CD4-positive, alpha-beta memory T cell (primary cell): Measurements from ENCODE around the gene FAM20C. TPM values are rescaled to one million over a fixed set of nuclear protein-coding genes. Genes with fewer than 3 reads are reported as not detected.
A peak's percentile ranks its signal among the peaks of the same experiment; 100 is the strongest.

Experiments used
- CTCF ChIA-PET: fragments of 350-600 bp; sonication (Branson Sonifier 250); formaldehyde crosslinking; loops from one replicate; lab custom pipeline; 2021; ENCODE audit warnings: inconsistent platforms; ENCODE audit not compliant: partially characterized antibody; lab: Charles Lee
- POLR2A ChIA-PET: fragments of 350-600 bp; sonication (Branson Sonifier 250); formaldehyde crosslinking; loops from one replicate; lab custom pipeline; 2021; ENCODE audit not compliant: partially characterized antibody; lab: Charles Lee
- DNase-seq, 5 donors: peaks; one replicate each; pipeline versions ENCODE4 v3.0.0 to v3.0.0-alpha.2; 2020 to 2022; ENCODE audit warnings: mixed read lengths in 1 of 5
- H3K27ac ChIP-seq: one replicate; pipeline ENCODE4 v1.7.0; 2013; ENCODE audit warnings: low read depth, low read length
- H3K27me3 ChIP-seq: 2 replicates; pipeline ENCODE4 v1.7.0; 2013; ENCODE audit warnings: mild to moderate bottlenecking, low read length, moderate library complexity; ENCODE audit not compliant: insufficient read depth
- H3K36me3 ChIP-seq: 2 replicates; pipeline ENCODE4 v1.7.0; 2013; ENCODE audit warnings: mild to moderate bottlenecking, low read length, moderate library complexity; ENCODE audit not compliant: insufficient read depth
- H3K4me1 ChIP-seq: 2 replicates; pipeline ENCODE4 v1.7.0; 2013; ENCODE audit warnings: mild to moderate bottlenecking, low read length, moderate library complexity; ENCODE audit not compliant: insufficient read depth
- H3K4me3 ChIP-seq, 2 donors: one replicate each; pipeline ENCODE4 v1.7.0; 2013; ENCODE audit warnings: low read length in 2 of 2, mild to moderate bottlenecking in 1 of 2
- H3K9me3 ChIP-seq, 2 donors: one replicate each; pipeline ENCODE4 v1.7.0; 2013; ENCODE audit warnings: low read length in 2 of 2, control low read depth in 1 of 2; ENCODE audit not compliant: control insufficient read depth in 1 of 2
- H3K27ac Mint-ChIP-seq, 7 donors: one replicate each; pipeline ENCODE4 v1.8.0; 2020 to 2021; ENCODE audit warnings: mixed read lengths in 7 of 7, mild to moderate bottlenecking in 6 of 7, inconsistent platforms in 3 of 7, moderate library complexity in 3 of 7
- H3K27me3 Mint-ChIP-seq, 2 donors: one replicate each; pipeline ENCODE4 v1.8.0; 2020 to 2021; ENCODE audit warnings: mixed read lengths in 2 of 2
- H3K36me3 Mint-ChIP-seq, 2 donors: one replicate each; pipeline ENCODE4 v1.8.0; 2020 to 2021; ENCODE audit warnings: mixed read lengths in 2 of 2, inconsistent platforms in 1 of 2, mild to moderate bottlenecking in 1 of 2
- H3K4me1 Mint-ChIP-seq, 4 donors: one replicate each; pipeline ENCODE4 v1.8.0; 2020 to 2021; ENCODE audit warnings: mixed read lengths in 4 of 4, mild to moderate bottlenecking in 1 of 4
- H3K4me3 Mint-ChIP-seq, 8 donors: one replicate each; pipeline ENCODE4 v1.8.0; 2020 to 2021; ENCODE audit warnings: mixed read lengths in 8 of 8, mild to moderate bottlenecking in 7 of 8, moderate library complexity in 6 of 8, inconsistent platforms in 3 of 8
- H3K9me3 Mint-ChIP-seq, 8 donors: one replicate each; pipeline ENCODE4 v1.8.0; 2020 to 2021; ENCODE audit warnings: mixed read lengths in 8 of 8, mild to moderate bottlenecking in 5 of 8, inconsistent platforms in 3 of 8, moderate library complexity in 1 of 8
- intact Hi-C: fragments of 100-400 bp; cut with micrococcal nuclease; formaldehyde crosslinking; loops from one replicate; pipeline ENCODE4 v1.15.1; 2023
- polyA plus RNA-seq, 2 donors: library from polyadenylated mRNA; unstranded; fragments of 300-500 nt; fragmentation: Illumina TruSeq; gene quantifications; one replicate each; pipeline ENCODE4 v1.2.3, GENCODE V29; 2021
- total RNA-seq, 2 experiments: library from RNA; stranded (reverse); gene quantifications; one replicate each; pipeline ENCODE4 v1.2.3, GENCODE V29; 2021

Gene FAM20C
- total RNA-seq, result 1 to 10 TPM; 4.7 to 7.8 TPM
- not detected for polyA plus RNA-seq

DNA sequence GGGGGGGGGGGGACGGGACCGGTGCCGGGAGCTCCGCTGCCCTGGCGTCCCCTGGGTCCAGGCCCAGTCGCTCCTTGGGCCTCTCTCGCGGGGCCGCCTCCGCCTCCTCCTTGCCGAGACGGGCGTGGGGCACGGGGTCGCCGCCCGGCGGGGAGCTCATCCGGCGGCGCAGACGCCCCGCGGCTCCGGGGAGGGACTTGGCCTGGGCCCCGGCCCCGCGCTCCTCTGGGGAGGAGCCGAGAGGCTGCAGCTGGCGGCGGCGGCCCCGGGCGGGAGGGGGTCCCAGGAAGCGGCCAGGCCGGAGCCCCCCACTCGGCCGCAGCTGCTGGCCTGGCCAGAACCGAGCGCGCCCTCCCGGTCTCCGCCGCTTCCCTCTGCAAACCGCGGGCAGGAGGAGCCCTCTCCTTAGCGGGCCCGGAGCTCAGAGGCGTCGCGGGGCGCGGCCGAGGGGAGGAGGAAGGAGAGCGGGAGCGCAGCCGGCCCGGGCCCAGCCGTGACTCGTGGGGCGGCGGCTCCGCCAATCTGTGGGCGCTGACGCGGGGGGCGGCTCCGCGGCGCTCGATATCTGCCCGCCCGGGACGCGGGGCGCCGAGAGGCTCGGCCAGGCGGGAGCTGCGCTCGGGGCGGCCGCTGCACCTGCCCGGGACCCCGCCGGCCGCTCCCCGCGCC is at the start of gene FAM20C:
Gene FAM20C (plus strand): TSS at position 591 of the 669 bp plus-strand sequence. CDS start 629 bp downstream, outside the sequence.
- POLR2A ChIA-PET, result no interaction called here
- peak within 1 kb of the TSS; percentile 79 to 89 (median 86) for H3K4me3 Mint-ChIP-seq
- H3K4me1 ChIP-seq, result peaks cover 6% of the 10 kb centered on the region
- H3K27ac Mint-ChIP-seq, result no peak within 1 kb of the TSS
- H3K27ac ChIP-seq, result no peak within 1 kb of the TSS
- CTCF ChIA-PET, result no interaction called here
- no peaks in the 10 kb centered on the region for H3K9me3 ChIP-seq
- no peaks in the 10 kb centered on the region for H3K9me3 Mint-ChIP-seq
- DNase-seq, result peak; percentile 17 to 47 (median 32)
- intact Hi-C loops, result no loop called here
- peaks cover 6% of the 10 kb centered on the region for H3K27me3 ChIP-seq
- no peaks in the 10 kb centered on the region for H3K36me3 Mint-ChIP-seq
- peaks cover 34 to 35% of the 10 kb centered on the region in 2 donors for H3K27me3 Mint-ChIP-seq
- no peaks in the 10 kb centered on the region for H3K36me3 ChIP-seq
- no peak within 1 kb of the TSS for H3K4me3 ChIP-seq
- peaks cover 3 to 5% (median 4%) of the 10 kb centered on the region in 4 donors for H3K4me1 Mint-ChIP-seq

DNA sequence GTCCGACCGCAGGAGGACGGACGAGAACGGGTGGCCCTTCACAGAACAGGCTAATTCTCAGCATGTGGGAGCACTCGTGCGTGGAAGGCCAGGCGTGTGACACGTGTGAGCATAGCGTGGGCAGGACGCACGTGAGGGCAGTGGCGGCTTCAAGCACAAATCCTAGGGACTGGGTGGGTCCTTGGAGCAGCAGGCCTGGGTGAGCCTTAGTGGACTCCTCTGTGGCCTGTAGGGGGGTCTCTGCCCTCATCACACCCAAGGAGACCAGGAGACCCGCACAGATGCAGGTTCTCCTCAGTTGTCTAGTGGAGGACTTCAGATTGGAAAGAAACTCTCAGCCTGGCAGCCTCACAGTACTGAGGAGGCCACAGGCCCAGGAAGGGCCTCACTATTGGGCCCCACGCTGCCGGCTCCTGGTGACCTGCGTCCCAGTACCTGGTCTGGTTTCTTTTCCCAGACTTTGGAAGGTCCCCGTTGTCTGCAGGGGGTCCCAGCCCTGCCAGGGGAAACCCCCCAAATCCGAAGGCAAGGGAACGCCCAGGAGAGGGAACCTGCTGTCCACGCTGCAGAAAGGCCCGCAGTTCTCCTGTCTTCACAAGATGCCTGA is 49.1 kb upstream of the FAM20C start:
- H3K4me1 ChIP-seq, result no peaks in the 10 kb centered on the region
- no peak for DNase-seq
- no peak overlapping the region for H3K27ac ChIP-seq
- ChIA-PET POLR2A (no interaction called here), CTCF (no interaction called here)
- H3K36me3 ChIP-seq, result no peaks in the 10 kb centered on the region
- H3K27ac Mint-ChIP-seq, result no peak overlapping the region
- peaks cover 0 to 3% (median 0%) of the 10 kb centered on the region in 8 donors for H3K9me3 Mint-ChIP-seq
- no peaks in the 10 kb centered on the region for H3K4me1 Mint-ChIP-seq
- no peak overlapping the region for H3K4me3 ChIP-seq
- peaks cover 5 to 12% of the 10 kb centered on the region in 2 donors for H3K27me3 Mint-ChIP-seq
- no peak overlapping the region for H3K4me3 Mint-ChIP-seq
- peaks cover 3 to 8% of the 10 kb centered on the region in 2 donors for H3K36me3 Mint-ChIP-seq
- intact Hi-C loops, result no loop called here
- H3K27me3 ChIP-seq, result no peaks in the 10 kb centered on the region
- no peaks in the 10 kb centered on the region for H3K9me3 ChIP-seq

DNA sequence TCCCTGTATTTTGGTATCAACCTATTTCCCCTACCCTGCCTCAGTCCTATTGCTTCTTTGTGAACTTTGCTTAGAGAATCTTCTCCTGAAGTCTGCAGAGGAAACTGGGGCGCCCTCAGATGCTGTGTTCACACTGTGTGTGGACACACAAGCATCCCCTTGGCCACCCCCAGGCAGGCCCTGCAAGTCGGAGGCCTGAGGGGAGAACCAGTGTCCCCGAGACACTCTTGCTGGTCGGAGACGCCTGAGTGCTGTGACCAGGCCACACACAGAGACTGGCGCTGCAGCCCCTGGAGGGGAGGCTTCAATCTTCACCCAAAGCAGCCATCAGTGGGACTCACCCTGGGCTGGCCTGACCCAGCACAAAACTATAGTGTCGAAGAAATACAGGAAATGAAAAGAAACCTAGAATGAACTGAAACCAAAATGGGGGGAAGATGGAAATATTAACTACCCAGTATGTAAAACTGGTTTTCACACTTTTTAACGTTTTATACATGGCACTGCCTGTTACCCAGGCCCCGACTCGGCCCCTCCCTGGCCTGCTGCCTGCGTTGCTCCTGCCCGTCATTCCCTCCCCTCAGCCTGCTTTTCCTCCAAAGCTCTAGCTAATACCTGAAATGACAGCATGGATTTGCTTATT is 48.4 kb upstream of the FAM20C start:
- Mint-ChIP-seq H3K4me1 (peaks cover 0 to 6% (median 3%) of the 10 kb centered on the region in 4 donors), H3K36me3 (peaks cover 3 to 8% of the 10 kb centered on the region in 2 donors), H3K27ac (no peak overlapping the region), H3K27me3 (peaks cover 5 to 7% of the 10 kb centered on the region in 2 donors), H3K4me3 (no peak overlapping the region), H3K9me3 (peaks cover 0 to 3% (median 0%) of the 10 kb centered on the region in 8 donors)
- intact Hi-C loops, result no loop called here
- Histone ChIP-seq H3K9me3 (no peaks in the 10 kb centered on the region), H3K36me3 (no peaks in the 10 kb centered on the region), H3K27ac (no peak overlapping the region), H3K4me3 (no peak overlapping the region), H3K27me3 (no peaks in the 10 kb centered on the region), H3K4me1 (peaks cover 4% of the 10 kb centered on the region)
- ChIA-PET CTCF (no interaction called here), POLR2A (no interaction called here)
- DNase-seq, result no peak

DNA sequence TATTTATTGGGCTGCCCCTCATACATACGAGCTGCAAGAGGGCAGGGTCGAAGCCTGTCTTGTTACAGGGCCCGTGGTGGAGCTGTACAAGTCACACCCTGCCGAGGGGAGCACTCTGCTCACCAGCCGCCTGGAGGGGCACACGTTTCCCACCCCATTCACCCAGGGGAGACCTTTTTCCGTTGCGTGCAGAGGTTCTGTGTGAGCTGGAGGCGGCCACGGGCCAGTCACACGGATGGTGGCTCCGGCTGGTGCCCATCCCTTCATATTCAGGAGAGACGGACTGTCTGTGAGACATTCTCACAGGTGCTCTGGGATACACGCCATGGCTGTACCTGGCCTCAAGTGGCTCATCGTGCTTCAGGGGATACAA is 47.9 kb upstream of the FAM20C start:
- Histone ChIP-seq H3K36me3 (no peaks in the 10 kb centered on the region), H3K27me3 (no peaks in the 10 kb centered on the region), H3K9me3 (no peaks in the 10 kb centered on the region), H3K4me1 (peaks cover 4% of the 10 kb centered on the region), H3K27ac (no peak overlapping the region), H3K4me3 (no peak overlapping the region)
- DNase-seq, result no peak
- H3K9me3 Mint-ChIP-seq, result peaks cover 0 to 8% (median 0%) of the 10 kb centered on the region in 8 donors
- CTCF ChIA-PET, result no interaction called here
- peaks cover 2 to 5% of the 10 kb centered on the region in 2 donors for H3K27me3 Mint-ChIP-seq
- POLR2A ChIA-PET, result no interaction called here
- peaks cover 7 to 8% of the 10 kb centered on the region in 2 donors for H3K36me3 Mint-ChIP-seq
- peaks cover 2 to 11% (median 7%) of the 10 kb centered on the region in 4 donors for H3K4me1 Mint-ChIP-seq
- no peak overlapping the region for H3K27ac Mint-ChIP-seq
- intact Hi-C loops, result no loop called here
- no peak overlapping the region for H3K4me3 Mint-ChIP-seq

DNA sequence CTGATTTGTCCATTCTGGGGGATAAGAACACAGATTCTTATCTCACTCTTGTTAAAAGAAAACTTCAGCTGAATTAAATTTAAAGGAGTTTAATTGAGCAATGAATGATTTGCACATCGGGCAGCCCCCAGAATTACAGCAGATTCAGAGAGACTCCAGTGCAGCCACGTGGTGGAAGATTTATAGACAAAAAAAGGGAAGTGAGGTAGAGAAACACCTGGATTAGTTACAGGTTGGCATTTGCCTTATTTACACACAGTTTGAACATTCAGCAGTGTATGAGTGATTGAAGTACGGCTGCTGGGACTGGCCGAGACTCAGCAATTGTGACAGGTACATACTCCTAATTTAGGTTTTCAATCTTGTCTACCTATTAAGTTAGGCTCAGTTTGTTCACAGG is 46.5 kb upstream of the FAM20C start:
- CTCF ChIA-PET, result no interaction called here
- Mint-ChIP-seq H3K9me3 (peaks cover 0 to 11% (median 0%) of the 10 kb centered on the region in 8 donors), H3K4me3 (no peak overlapping the region), H3K27me3 (peaks cover 1 to 3% of the 10 kb centered on the region in 2 donors), H3K27ac (no peak overlapping the region), H3K36me3 (peaks cover 8% of the 10 kb centered on the region in 2 donors), H3K4me1 (peaks cover 10 to 25% (median 17%) of the 10 kb centered on the region in 4 donors)
- Histone ChIP-seq H3K9me3 (no peaks in the 10 kb centered on the region), H3K4me3 (no peak overlapping the region), H3K36me3 (no peaks in the 10 kb centered on the region), H3K27ac (no peak overlapping the region), H3K27me3 (no peaks in the 10 kb centered on the region), H3K4me1 (peaks cover 17% of the 10 kb centered on the region)
- DNase-seq, result no peak
- intact Hi-C loops, result no loop called here
- POLR2A ChIA-PET, result no interaction called here

DNA sequence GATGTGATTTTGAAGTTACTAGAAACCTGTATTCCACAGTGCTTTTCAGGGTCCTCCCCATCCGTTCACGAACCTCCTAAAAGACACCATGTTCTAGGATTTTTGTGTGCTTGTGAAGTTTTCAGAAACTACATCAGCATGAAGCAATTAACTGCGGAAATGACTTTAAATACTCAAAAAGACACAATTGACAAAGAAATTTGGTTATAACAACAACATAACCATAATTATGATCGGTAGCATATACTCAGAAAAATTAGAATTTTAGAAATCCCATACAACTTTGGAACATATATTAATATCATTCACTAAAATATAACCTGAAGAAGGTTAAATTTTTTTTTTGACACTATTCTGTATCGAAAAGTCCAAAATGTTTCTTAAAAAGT is 43.8 kb upstream of the FAM20C start:
- ChIA-PET CTCF (interaction anchor here (0.6 kb wide), 1 partner anchor 1357 kb away, joined by 3 read pairs; no protein-coding TSS in a partner anchor), POLR2A (interaction anchor here (1.0 to 1.1 kb wide), 3 partner anchors 14 to 1012 kb away, joined by 3 to 4 read pairs (median 3); no protein-coding TSS in a partner anchor)
- Mint-ChIP-seq H3K36me3 (peaks cover 8% of the 10 kb centered on the region in 2 donors), H3K4me3 (peak overlapping the region; percentile 85 to 94 (median 92)), H3K9me3 (peaks cover 0 to 7% (median 0%) of the 10 kb centered on the region in 8 donors), H3K27ac (peak overlapping the region; percentile 93 to 100 (median 99)), H3K4me1 (peaks cover 10 to 26% (median 17%) of the 10 kb centered on the region in 4 donors), H3K27me3 (peaks cover 0 to 3% of the 10 kb centered on the region in 2 donors)
- Histone ChIP-seq H3K9me3 (no peaks in the 10 kb centered on the region), H3K36me3 (no peaks in the 10 kb centered on the region), H3K27ac (peak overlapping the region; percentile 81), H3K4me3 (peak overlapping the region; percentile 27 to 77), H3K27me3 (no peaks in the 10 kb centered on the region), H3K4me1 (peaks cover 17% of the 10 kb centered on the region)
- intact Hi-C loops, result loop anchor here (2.0 kb wide), 1 partner anchor 578 kb away; the partner anchor contains the start of genes DNAAF5 and PRKAR1B
- no peak for DNase-seq
